ENCODE results near the gene NCKAP5.

The NCKAP5 gene

DNA sequence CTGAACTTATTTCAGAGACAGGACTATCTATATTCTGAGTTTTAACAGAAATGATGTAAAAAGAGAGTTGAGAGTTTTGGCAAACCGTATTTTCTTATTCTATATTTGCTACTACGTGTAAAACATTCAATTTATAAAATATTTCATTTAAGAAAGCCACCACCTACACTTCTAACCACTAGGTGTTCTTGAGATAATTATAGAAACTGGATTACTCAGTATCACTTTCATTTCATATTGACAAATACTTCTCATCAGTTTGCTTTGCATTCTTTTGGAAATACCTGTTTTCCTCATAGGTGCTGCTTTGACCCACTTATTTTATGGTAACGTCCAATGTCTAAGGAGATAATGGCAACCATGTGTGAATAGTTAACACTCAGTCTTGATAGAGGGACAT, 794.9 kb downstream of the NCKAP5 start:
- no peak for DNase-seq

DNA sequence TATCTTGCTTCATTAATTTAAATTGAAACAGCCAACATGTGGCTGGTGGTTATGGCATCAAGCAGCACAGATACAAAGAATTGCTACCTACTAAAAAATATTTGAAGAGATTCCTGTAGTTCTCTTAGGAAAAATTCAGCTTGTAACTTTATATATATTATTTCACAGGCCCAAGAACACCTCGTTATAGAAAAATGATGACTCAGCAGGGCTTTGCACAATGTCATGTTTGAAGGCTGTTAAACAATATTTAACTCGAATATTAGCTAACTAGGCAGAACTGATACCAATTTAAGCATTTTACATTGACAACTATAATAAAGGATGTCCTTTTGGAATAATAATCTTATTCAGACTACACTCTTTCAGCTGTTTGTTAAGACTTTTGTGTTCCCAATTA, 795.9 kb downstream of the NCKAP5 start:
- DNase-seq: no peak

- no peak for DNase-seq
Measured at GRCh38 chr2:132766573-132766972, 801.7 kb downstream of the NCKAP5 start.

DNA sequence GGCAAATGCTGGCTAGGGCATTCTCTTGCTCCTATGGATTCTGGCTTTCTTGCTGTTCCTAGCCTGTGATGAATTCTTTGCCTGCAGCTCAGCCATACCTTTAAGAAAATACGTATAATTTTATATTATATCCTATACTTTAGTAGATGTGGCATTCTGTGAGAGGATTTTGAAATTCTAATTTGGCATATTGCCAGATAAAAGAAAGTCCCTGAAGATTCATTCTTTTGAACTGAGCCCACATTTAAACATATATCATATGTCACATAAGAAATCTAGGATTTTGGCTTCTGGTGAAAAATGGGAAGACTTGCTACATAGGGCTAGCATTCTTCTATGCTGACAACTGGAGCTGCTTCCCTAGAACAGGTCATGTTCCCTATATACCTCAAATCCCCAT, 806.8 kb downstream of the NCKAP5 start:
- no peak for DNase-seq

GRCh38 chr2:132760971-132761370, 807.3 kb downstream of the NCKAP5 start:
- DNase-seq: no peak

GRCh38 chr2:132760405-132760804, 807.9 kb downstream of the NCKAP5 start:
- DNase-seq: no peak

DNA sequence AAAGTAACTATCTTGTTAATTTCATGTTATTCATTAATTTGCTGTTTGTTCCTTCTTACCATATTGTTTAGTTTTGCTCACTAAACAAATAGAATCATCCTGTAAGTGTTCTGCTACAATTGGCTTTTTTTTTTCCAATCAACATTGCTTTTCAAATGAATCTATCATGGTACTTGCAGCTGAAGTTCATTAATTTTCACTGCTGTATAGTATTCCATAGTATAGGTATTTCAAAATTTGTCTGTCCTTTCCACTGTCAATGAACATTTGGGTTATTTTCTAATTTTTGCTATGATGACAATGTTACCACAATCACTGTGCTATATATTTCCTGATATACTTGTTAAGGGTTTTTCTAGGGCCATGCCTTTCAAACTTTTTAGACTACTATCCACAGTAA, 809.3 kb downstream of the NCKAP5 start:
- DNase-seq: no peak

- DNase-seq: no peak
Measured at GRCh38 chr2:132757676-132758075, 810.6 kb downstream of the NCKAP5 start.

DNA sequence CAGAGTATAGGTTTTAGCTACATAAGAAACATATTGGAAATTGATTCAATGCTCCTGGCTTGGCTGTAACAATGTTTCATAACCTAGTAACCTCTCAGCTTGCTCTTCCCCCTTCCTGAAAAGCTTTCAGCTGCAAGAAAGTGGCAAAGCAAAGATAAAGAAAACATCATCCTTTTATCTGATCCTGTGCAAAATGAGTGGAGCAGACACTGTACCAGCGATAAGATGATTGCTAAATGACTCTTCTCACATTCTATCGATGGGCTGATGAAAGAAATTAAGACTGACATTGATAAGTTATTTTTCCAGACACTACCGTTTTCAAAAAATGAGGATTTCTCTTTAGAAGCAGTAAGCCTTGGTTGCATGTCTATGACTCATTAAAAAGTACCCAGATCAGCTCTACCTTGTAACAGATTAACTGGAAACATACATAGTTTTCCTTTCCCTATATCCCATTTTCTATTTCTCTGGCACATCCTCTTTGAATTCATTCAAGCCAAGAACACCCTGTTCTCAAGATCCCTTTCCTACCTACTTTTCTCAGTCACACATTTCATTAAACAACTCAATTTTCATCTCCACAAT, 811.2 kb downstream of the NCKAP5 start:
- no peak for DNase-seq

- DNase-seq: no peak
Measured at GRCh38 chr2:132754867-132755472, 813.3 kb downstream of the NCKAP5 start.

DNA sequence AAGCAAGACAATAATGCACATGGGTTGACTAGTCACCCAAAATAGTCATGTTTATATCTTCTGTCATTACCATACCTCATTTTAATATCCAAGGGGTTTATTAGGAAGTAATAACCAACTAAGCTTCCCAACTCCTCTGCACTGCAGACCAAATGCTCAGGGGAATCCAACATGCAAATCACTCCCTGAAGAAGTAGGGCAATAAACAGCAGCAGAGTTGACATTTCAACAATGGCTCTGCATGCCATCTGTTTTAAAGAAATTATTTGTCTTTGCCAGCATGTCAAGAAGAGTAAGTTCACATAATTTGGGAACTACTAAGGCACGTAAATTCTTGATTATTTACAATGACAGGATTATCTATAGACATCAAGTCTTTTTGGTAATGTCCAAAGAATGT, 813.9 kb downstream of the NCKAP5 start:
- no peak for DNase-seq

DNA sequence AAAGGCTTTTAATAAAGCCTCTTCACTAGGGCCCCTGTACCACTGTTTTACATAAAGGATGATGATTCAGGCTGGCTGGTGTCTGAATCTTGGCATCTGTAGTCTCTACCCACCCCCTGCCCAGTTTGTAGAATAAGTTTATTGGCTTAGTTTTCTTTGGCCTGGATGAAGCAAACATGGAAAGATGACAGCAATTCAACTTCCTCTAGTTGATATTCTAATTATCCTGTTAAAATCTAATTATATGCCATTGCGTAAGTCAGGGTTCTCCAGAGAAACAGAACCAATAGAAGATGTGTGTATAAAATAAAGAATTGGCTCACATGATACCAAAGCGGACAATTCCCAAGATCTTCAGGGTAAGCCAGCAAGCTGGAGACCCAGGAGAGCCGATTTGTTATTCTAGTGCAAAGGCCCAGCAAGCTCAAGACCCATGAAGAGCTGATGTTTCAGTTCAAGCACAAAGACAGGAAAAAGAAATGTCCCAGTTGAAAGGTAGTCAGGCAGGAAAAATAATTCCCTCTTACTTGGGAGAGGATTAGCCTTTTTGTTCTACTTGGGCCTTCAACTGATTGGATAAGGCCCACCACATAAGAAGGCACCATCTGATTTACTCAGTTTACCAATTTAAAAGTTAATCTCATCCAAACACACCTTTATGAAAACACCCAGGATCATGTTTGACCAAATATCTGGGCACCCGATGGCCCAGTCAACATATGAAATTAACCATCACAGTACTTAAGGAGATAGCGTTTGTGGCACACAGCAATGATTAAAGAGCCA, 815.6 kb downstream of the NCKAP5 start:
- no peak for DNase-seq

- no peak for DNase-seq
Measured at GRCh38 chr2:132751836-132752235, 816.4 kb downstream of the NCKAP5 start.

DNA sequence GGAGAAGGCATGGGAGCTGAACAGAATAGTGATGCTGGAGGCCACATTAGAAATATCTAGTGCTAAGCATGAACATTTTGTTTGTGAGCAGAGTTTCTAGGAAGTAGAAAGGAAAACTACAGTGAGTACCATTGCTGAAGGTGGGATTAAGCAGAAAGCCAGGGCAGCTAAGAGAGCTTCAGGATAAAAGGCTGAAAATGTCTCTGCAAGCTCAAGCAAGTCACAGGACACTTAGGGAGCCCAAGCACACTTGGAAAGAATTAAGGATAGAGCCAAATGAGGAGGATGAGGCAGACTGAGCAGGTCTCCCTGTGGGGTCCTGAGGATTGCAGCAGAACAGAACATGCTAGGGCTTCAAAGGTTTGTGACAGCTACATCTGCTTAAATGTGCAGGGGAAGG, 817.7 kb downstream of the NCKAP5 start:
- DNase-seq: no peak

GRCh38 chr2:132747046-132747445, 821.2 kb downstream of the NCKAP5 start:
- no peak for DNase-seq

- no peak for DNase-seq
Measured at GRCh38 chr2:132741754-132742153, 826.5 kb downstream of the NCKAP5 start.

GRCh38 chr2:132740081-132740720, 828.1 kb downstream of the NCKAP5 start:
- DNase-seq: no peak

- no peak for DNase-seq
Measured at GRCh38 chr2:132738223-132738622, 830.0 kb downstream of the NCKAP5 start.

- no peak for DNase-seq
Measured at GRCh38 chr2:132736059-132736458, 832.2 kb downstream of the NCKAP5 start.

- no peak for DNase-seq
Measured at GRCh38 chr2:132734961-132735360, 833.3 kb downstream of the NCKAP5 start.

DNA sequence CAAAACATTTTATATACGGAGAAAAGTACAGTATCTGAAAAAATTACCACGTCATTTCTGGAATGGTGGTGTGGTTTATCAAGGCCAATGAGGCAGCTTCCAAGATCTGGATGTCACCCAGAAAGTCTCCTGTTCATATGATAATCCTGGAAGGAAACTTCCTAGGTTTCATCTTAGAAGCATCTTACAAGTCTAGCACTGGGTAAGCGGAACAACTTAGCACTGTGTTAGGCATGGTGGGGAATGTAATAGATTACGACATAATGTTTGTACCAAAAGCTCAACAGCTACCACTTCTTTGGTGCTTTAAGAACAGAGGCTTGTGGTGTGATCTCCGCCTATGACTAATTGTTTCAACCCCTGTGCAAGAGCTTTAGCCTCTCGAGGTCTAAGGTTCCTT, 835.2 kb downstream of the NCKAP5 start:
- DNase-seq: no peak

GRCh38 chr2:132732694-132733093, 835.6 kb downstream of the NCKAP5 start:
- DNase-seq: no peak

DNA sequence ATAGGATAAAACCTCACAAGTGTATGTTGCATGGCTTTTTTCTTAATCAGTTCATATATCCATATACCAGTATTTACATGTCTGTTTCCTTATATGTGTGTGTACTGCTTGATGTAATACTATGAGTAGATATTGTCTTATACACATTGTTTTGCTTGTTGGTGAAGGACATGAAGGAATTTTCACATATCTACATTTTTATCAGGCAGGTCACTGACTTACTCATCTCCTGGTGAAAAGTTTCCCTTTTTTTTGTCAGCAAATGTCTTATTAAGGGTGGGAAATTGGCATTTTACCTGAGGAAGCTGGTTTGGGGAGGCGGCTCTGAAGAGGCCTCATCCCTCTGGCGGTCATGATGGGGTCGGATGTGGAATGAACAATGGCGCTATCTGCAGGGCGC, 836.8 kb downstream of the NCKAP5 start:
- DNase-seq: no peak

GRCh38 chr2:132730611-132731010, 837.7 kb downstream of the NCKAP5 start:
- DNase-seq: no peak

Measured in NCI-H1092 treated with DMSO at 0.1 percent for 48 hours (cell line).